CD4-positive, alpha-beta memory T cell (primary cell): ENCODE data around the gene ARAP2. TPM values are rescaled to one million over a fixed set of nuclear protein-coding genes. Genes with fewer than 3 reads are reported as not detected.

Source experiments
- CTCF ChIA-PET: fragments of 350-600 bp; sonication (Branson Sonifier 250); formaldehyde crosslinking; loops from one replicate; lab custom pipeline; 2021; ENCODE audit warnings: inconsistent platforms; ENCODE audit not compliant: partially characterized antibody; lab: Charles Lee
- POLR2A ChIA-PET: fragments of 350-600 bp; sonication (Branson Sonifier 250); formaldehyde crosslinking; loops from one replicate; lab custom pipeline; 2021; ENCODE audit not compliant: partially characterized antibody; lab: Charles Lee
- DNase-seq, 5 donors: peaks; one replicate each; pipeline versions ENCODE4 v3.0.0 to v3.0.0-alpha.2; 2020 to 2022; ENCODE audit warnings: mixed read lengths in 1 of 5
- H3K27ac ChIP-seq: one replicate; pipeline ENCODE4 v1.7.0; 2013; ENCODE audit warnings: low read depth, low read length
- H3K27me3 ChIP-seq: 2 replicates; pipeline ENCODE4 v1.7.0; 2013; ENCODE audit warnings: mild to moderate bottlenecking, low read length, moderate library complexity; ENCODE audit not compliant: insufficient read depth
- H3K36me3 ChIP-seq: 2 replicates; pipeline ENCODE4 v1.7.0; 2013; ENCODE audit warnings: mild to moderate bottlenecking, low read length, moderate library complexity; ENCODE audit not compliant: insufficient read depth
- H3K4me1 ChIP-seq: 2 replicates; pipeline ENCODE4 v1.7.0; 2013; ENCODE audit warnings: mild to moderate bottlenecking, low read length, moderate library complexity; ENCODE audit not compliant: insufficient read depth
- H3K4me3 ChIP-seq, 2 donors: one replicate each; pipeline ENCODE4 v1.7.0; 2013; ENCODE audit warnings: low read length in 2 of 2, mild to moderate bottlenecking in 1 of 2
- H3K9me3 ChIP-seq, 2 donors: one replicate each; pipeline ENCODE4 v1.7.0; 2013; ENCODE audit warnings: low read length in 2 of 2, control low read depth in 1 of 2; ENCODE audit not compliant: control insufficient read depth in 1 of 2
- H3K27ac Mint-ChIP-seq, 7 donors: one replicate each; pipeline ENCODE4 v1.8.0; 2020 to 2021; ENCODE audit warnings: mixed read lengths in 7 of 7, mild to moderate bottlenecking in 6 of 7, inconsistent platforms in 3 of 7, moderate library complexity in 3 of 7
- H3K27me3 Mint-ChIP-seq, 2 donors: one replicate each; pipeline ENCODE4 v1.8.0; 2020 to 2021; ENCODE audit warnings: mixed read lengths in 2 of 2
- H3K36me3 Mint-ChIP-seq, 2 donors: one replicate each; pipeline ENCODE4 v1.8.0; 2020 to 2021; ENCODE audit warnings: mixed read lengths in 2 of 2, inconsistent platforms in 1 of 2, mild to moderate bottlenecking in 1 of 2
- H3K4me1 Mint-ChIP-seq, 4 donors: one replicate each; pipeline ENCODE4 v1.8.0; 2020 to 2021; ENCODE audit warnings: mixed read lengths in 4 of 4, mild to moderate bottlenecking in 1 of 4
- H3K4me3 Mint-ChIP-seq, 8 donors: one replicate each; pipeline ENCODE4 v1.8.0; 2020 to 2021; ENCODE audit warnings: mixed read lengths in 8 of 8, mild to moderate bottlenecking in 7 of 8, moderate library complexity in 6 of 8, inconsistent platforms in 3 of 8
- H3K9me3 Mint-ChIP-seq, 8 donors: one replicate each; pipeline ENCODE4 v1.8.0; 2020 to 2021; ENCODE audit warnings: mixed read lengths in 8 of 8, mild to moderate bottlenecking in 5 of 8, inconsistent platforms in 3 of 8, moderate library complexity in 1 of 8
- intact Hi-C: fragments of 100-400 bp; cut with micrococcal nuclease; formaldehyde crosslinking; loops from one replicate; pipeline ENCODE4 v1.15.1; 2023
- polyA plus RNA-seq, 2 donors: library from polyadenylated mRNA; unstranded; fragments of 300-500 nt; fragmentation: Illumina TruSeq; gene quantifications; one replicate each; pipeline ENCODE4 v1.2.3, GENCODE V29; 2021
- total RNA-seq, 2 experiments: library from RNA; stranded (reverse); gene quantifications; one replicate each; pipeline ENCODE4 v1.2.3, GENCODE V29; 2021

Gene ARAP2
- total and polyA plus RNA-seq, 4 experiments from 2014 or later, result 19.7 to 97.4 (median 59.3) TPM

- no peak for DNase-seq
- peaks cover 0 to 4% (median 0%) of the 10 kb centered on the region in 4 donors for H3K4me1 Mint-ChIP-seq
- peaks cover 0 to 8% (median 0%) of the 10 kb centered on the region in 8 donors for H3K9me3 Mint-ChIP-seq
- Histone ChIP-seq H3K36me3 (no peaks in the 10 kb centered on the region), H3K27ac (no peak overlapping the region), H3K4me3 (no peak overlapping the region), H3K9me3 (no peaks in the 10 kb centered on the region), H3K4me1 (no peaks in the 10 kb centered on the region), H3K27me3 (no peaks in the 10 kb centered on the region)
- intact Hi-C loops, result no loop called here
- no peaks in the 10 kb centered on the region for H3K27me3 Mint-ChIP-seq
- CTCF ChIA-PET, result interaction anchor here (1.4 kb wide), 1 partner anchor 12 kb away, joined by 3 read pairs; no protein-coding TSS in a partner anchor
- H3K27ac Mint-ChIP-seq, result peak overlapping the region in 1 of 7 donors; percentile 63
- H3K36me3 Mint-ChIP-seq, result peaks cover 47 to 52% of the 10 kb centered on the region in 2 donors
- POLR2A ChIA-PET, result no interaction called here
- no peak overlapping the region for H3K4me3 Mint-ChIP-seq
These were observed 178.9 kb downstream of the ARAP2 start for GRCh38 chr4:36065274-36065871.

GRCh38 chr4:36064117-36064516, 180.2 kb downstream of the ARAP2 start:
- intact Hi-C loops, result no loop called here
- Mint-ChIP-seq H3K9me3 (peaks cover 0 to 8% (median 0%) of the 10 kb centered on the region in 8 donors), H3K27ac (peak overlapping the region in 1 of 7 donors; percentile 42), H3K4me1 (peaks cover 0 to 4% (median 0%) of the 10 kb centered on the region in 4 donors), H3K27me3 (no peaks in the 10 kb centered on the region), H3K36me3 (peaks cover 37 to 44% of the 10 kb centered on the region in 2 donors), H3K4me3 (no peak overlapping the region)
- Histone ChIP-seq H3K9me3 (no peaks in the 10 kb centered on the region), H3K36me3 (no peaks in the 10 kb centered on the region), H3K27me3 (no peaks in the 10 kb centered on the region), H3K4me3 (no peak overlapping the region), H3K27ac (no peak overlapping the region), H3K4me1 (no peaks in the 10 kb centered on the region)
- CTCF ChIA-PET, result interaction anchor here (1.8 kb wide), 1 partner anchor 11 kb away, joined by 4 read pairs; no protein-coding TSS in a partner anchor
- POLR2A ChIA-PET, result no interaction called here
- DNase-seq, result no peak

- Mint-ChIP-seq H3K4me1 (no peaks in the 10 kb centered on the region), H3K9me3 (peaks cover 0 to 1% (median 0%) of the 10 kb centered on the region in 8 donors), H3K36me3 (no peaks in the 10 kb centered on the region), H3K4me3 (no peak overlapping the region), H3K27me3 (no peaks in the 10 kb centered on the region), H3K27ac (no peak overlapping the region)
- no peaks in the 10 kb centered on the region for H3K4me1 ChIP-seq
- intact Hi-C loops, result no loop called here
- POLR2A ChIA-PET, result no interaction called here
- DNase-seq, result no peak
- no peak overlapping the region for H3K4me3 ChIP-seq
- no peaks in the 10 kb centered on the region for H3K27me3 ChIP-seq
- CTCF ChIA-PET, result no interaction called here
- no peak overlapping the region for H3K27ac ChIP-seq
- H3K9me3 ChIP-seq, result no peaks in the 10 kb centered on the region
- H3K36me3 ChIP-seq, result no peaks in the 10 kb centered on the region
These were observed 188.2 kb downstream of the ARAP2 start for GRCh38 chr4:36056136-36056535.

- intact Hi-C loops, result no loop called here
- Mint-ChIP-seq H3K27ac (no peak overlapping the region), H3K36me3 (no peaks in the 10 kb centered on the region), H3K4me1 (no peaks in the 10 kb centered on the region), H3K27me3 (no peaks in the 10 kb centered on the region), H3K4me3 (no peak overlapping the region), H3K9me3 (no peaks in the 10 kb centered on the region)
- DNase-seq, result no peak
- H3K9me3 ChIP-seq, result no peaks in the 10 kb centered on the region
- ChIA-PET CTCF (no interaction called here), POLR2A (no interaction called here)
- H3K27ac ChIP-seq, result no peak overlapping the region
- H3K4me1 ChIP-seq, result no peaks in the 10 kb centered on the region
- H3K4me3 ChIP-seq, result no peak overlapping the region
- H3K36me3 ChIP-seq, result no peaks in the 10 kb centered on the region
- H3K27me3 ChIP-seq, result no peaks in the 10 kb centered on the region
These were observed 189.5 kb downstream of the ARAP2 start for GRCh38 chr4:36054694-36055422.

GRCh38 chr4:36053930-36054329, 190.4 kb downstream of the ARAP2 start:
- Histone ChIP-seq H3K36me3 (no peaks in the 10 kb centered on the region), H3K27me3 (no peaks in the 10 kb centered on the region), H3K9me3 (no peaks in the 10 kb centered on the region), H3K4me1 (no peaks in the 10 kb centered on the region), H3K4me3 (no peak overlapping the region), H3K27ac (no peak overlapping the region)
- CTCF ChIA-PET, result interaction anchor here (1.0 kb wide), 1 partner anchor 12 kb away, joined by 3 read pairs; no protein-coding TSS in a partner anchor
- H3K4me1 Mint-ChIP-seq, result no peaks in the 10 kb centered on the region
- intact Hi-C loops, result no loop called here
- no peak overlapping the region for H3K27ac Mint-ChIP-seq
- H3K27me3 Mint-ChIP-seq, result no peaks in the 10 kb centered on the region
- POLR2A ChIA-PET, result no interaction called here
- no peak overlapping the region for H3K4me3 Mint-ChIP-seq
- H3K36me3 Mint-ChIP-seq, result no peaks in the 10 kb centered on the region
- no peak for DNase-seq
- H3K9me3 Mint-ChIP-seq, result no peaks in the 10 kb centered on the region

GRCh38 chr4:36051634-36052033, 192.7 kb downstream of the ARAP2 start:
- no peaks in the 10 kb centered on the region for H3K36me3 ChIP-seq

GRCh38 chr4:36046026-36046425, 198.3 kb downstream of the ARAP2 start:
- H3K4me3 ChIP-seq, result no peak overlapping the region
- H3K4me1 Mint-ChIP-seq, result no peaks in the 10 kb centered on the region
- peaks cover 3 to 17% of the 10 kb centered on the region in 2 donors for H3K36me3 Mint-ChIP-seq
- intact Hi-C loops, result no loop called here
- no peak for DNase-seq
- no peak overlapping the region for H3K27ac Mint-ChIP-seq
- H3K9me3 Mint-ChIP-seq, result peaks cover 0 to 5% (median 0%) of the 10 kb centered on the region in 8 donors
- ChIA-PET CTCF (no interaction called here), POLR2A (no interaction called here)
- H3K4me1 ChIP-seq, result no peaks in the 10 kb centered on the region
- H3K27me3 ChIP-seq, result no peaks in the 10 kb centered on the region
- H3K4me3 Mint-ChIP-seq, result no peak overlapping the region
- no peaks in the 10 kb centered on the region for H3K27me3 Mint-ChIP-seq
- no peaks in the 10 kb centered on the region for H3K9me3 ChIP-seq
- H3K27ac ChIP-seq, result no peak overlapping the region
- no peaks in the 10 kb centered on the region for H3K36me3 ChIP-seq

More at GRCh38 chr4:36051634-36052033, 192.7 kb downstream of the ARAP2 start:
- H3K4me1 Mint-ChIP-seq, result no peaks in the 10 kb centered on the region
- ChIA-PET CTCF (no interaction called here), POLR2A (no interaction called here)
- no peak for DNase-seq
- Histone ChIP-seq H3K4me3 (no peak overlapping the region), H3K4me1 (no peaks in the 10 kb centered on the region), H3K27ac (no peak overlapping the region), H3K27me3 (no peaks in the 10 kb centered on the region), H3K9me3 (no peaks in the 10 kb centered on the region)
- H3K9me3 Mint-ChIP-seq, result no peaks in the 10 kb centered on the region
- H3K27ac Mint-ChIP-seq, result no peak overlapping the region
- H3K4me3 Mint-ChIP-seq, result no peak overlapping the region
- H3K27me3 Mint-ChIP-seq, result no peaks in the 10 kb centered on the region
- intact Hi-C loops, result no loop called here
- H3K36me3 Mint-ChIP-seq, result no peaks in the 10 kb centered on the region
